ENCODE results near the gene SEC61A1.

Gene SEC61A1

DNA sequence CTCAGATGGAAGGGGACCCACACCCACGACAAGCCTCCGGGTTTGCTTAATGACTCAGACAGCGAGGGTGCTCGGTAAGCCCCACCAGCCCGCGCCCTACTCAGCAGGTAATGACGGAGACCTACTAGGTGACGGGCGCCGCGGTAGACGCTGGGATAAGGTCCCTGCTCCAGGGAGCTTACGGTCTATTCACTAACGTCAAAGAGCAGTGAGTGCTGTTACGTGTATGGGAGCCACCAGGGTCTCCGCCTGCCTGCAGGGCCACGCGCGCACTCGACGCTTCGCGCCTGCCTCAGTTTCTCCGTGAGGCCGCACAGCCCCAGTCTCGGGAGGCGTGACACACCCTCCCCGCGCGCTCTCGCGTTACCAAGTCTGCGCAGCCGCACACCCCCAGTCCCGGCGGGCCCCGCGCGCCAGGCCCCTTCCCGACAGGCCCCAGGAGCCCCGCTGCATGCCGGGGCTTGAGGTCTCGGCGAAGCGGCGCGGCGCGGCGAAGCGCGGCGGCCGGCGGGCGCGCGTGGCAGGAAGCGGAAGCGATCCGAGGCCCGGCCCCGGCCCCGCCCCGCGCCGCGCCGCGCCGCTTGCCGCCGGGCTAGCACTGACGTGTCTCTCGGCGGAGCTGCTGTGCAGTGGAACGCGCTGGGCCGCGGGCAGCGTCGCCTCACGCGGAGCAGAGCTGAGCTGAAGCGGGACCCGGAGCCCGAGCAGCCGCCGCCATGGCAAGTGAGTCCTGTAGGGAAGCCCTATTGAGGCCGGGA, at the start of gene SEC61A1:
TSS of gene SEC61A1 (plus strand) at position 601 of the 758 bp plus-strand sequence. CDS start at position 717, 116 bp downstream.
- DNase-seq (ENCODE audit: low read depth in 2 of 3, low spot score in 2 of 3), result peak; percentile 87 to 93 (median 88)

DNA sequence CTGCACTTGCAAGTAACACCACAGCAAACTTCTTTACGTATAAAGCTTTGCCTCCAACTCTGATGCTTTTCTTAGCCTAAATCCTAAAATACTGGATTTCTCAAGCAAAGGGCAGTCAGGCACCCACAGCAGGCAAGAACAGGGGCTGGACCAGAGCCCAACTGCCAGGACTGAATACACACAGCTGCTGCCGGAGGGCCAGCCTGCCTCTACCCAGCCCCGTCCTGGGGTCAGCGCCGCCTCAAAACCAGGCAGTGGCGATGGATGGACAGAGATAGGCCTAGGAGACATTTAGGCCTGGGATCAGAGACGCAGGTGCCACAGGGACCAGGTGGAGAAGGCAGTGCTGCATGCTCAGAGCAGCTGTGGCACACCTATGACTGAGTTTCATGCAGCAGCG, 47.6 kb upstream of the SEC61A1 start:
- DNase-seq (ENCODE audit: low read depth in 2 of 3, low spot score in 2 of 3), result no peak

DNA sequence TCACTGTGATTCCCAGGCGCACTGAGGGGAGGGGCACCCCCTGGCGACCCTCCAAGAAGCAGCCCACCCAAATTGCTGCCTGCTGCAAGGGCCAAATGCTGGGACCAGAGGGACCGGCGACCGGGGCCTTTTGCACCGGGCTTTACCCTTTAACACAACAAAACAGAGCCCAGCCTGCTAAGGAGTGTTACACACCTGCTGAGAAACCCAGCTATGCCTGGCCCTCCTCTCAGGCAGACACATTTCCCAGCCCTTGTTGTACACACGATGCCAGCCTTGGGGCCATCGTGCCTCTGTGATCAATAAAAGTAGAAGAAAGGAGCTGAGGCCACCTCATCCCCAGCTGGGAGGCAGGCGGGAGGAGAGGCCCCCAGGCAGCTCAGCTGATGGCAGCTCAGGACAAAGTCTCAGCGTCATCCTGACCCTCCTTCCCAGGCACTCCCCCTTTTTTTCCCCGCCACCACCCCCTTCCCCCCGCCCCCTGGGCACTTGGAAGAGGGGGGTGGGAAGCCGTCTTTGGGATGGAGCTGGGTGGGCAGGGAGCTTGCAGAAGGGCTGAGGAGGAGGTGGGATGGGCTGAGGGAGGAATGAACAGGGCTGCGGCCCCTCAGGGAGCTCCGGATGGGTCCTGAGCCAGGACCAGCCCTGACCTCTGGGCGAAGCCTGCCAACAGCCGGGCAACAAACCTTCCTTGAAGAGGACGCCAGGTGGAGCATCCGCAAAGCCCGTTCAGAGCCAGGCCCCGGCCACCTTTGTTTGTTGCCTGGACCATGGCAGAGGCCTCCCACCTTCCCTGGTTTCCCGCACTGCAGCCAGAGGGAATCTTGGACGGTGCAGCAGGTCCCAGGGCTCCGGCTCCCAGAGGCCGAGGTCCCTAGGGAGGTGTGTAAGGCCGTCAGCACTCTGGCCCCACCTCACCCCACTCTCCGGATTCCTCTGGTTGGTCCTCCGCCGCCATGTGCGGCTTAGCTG, 45.9 kb upstream of the SEC61A1 start:
- DNase-seq (ENCODE audit: low read depth in 2 of 3, low spot score in 2 of 3), result no peak

DNA sequence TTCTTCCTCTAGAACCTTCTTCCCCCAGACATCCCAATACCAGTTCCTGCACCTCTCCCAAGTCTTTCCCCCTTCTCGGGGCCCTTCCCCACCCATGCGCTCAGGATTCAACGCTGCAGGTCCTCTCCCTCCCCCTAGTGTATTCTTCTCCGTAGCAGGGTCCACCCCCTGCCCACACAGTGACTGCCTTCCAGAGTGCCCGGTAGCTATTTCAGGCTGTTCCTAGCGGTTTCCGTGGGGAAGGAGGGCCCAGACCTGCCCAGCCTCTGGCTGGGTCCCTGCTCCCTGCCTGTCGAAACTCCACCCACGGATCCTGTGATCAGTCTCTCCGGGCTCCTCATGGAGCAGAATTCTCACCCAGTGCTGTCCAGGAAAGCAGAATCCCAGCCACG, 45.2 kb upstream of the SEC61A1 start:
- no peak for DNase-seq (ENCODE audit: low read depth in 2 of 3, low spot score in 2 of 3)

DNA sequence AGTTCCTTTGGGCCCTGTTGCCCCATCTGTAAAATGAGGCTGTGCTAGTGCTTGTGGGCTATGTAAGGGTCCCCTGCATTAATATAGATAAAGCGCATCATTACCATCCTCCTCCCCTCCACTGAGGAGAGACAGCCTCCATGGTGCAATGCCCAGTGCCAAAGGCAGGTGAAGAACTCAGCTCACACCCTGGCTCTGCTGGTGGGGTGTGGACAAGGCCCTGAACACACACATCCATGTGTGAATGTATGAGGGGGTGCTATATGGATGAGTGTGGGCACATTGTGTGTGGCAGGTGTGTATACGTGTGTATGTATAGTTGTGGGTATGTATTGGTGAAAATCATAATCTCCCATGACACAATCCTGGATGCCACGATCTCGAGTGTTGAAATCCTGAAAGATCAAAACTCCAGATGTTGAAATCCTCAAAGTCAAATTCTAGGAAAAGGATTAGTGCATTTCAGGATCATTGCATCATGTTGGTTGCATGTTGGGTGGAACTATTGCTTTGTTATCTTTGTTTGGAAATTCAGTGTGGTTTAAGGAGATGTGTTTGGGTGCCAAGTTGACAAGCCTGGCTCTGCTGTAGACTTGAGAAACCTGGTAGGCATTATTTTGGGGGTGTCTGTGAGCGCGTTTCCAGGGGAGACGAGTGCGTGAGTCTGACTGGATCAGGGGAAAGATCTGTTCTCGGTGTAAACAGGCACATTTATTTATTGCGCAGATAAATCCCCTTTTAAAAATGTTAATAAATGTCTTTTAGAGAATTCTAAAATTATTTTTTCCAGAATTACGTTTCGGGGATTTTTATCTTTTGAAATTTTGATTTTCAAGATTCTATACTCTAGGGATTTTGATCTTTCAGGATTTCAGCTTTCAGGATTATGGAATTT, 42.0 kb upstream of the SEC61A1 start:
- no peak for DNase-seq (ENCODE audit: low read depth in 2 of 3, low spot score in 2 of 3)

DNA sequence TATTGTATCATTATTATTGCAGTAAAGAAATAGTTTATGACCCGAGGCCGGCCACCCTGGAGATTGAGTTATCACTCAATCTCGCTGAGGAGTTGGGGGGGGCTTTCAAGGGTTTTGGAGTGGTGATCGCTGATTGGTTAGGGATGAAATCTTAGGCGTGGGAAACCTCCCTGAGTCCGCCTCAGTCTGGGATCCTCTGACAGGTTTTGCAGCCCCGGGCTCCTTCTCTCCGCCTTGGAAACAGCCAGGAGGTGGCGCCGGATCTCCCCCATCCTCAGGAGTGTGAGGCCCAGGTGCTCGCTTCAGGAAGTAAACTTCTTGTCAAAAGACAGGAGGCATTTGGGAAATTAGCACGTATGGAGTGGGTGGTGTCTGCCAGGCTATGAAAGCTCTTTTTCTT, 41.1 kb upstream of the SEC61A1 start:
- DNase-seq (ENCODE audit: low read depth in 2 of 3, low spot score in 2 of 3), result no peak

DNA sequence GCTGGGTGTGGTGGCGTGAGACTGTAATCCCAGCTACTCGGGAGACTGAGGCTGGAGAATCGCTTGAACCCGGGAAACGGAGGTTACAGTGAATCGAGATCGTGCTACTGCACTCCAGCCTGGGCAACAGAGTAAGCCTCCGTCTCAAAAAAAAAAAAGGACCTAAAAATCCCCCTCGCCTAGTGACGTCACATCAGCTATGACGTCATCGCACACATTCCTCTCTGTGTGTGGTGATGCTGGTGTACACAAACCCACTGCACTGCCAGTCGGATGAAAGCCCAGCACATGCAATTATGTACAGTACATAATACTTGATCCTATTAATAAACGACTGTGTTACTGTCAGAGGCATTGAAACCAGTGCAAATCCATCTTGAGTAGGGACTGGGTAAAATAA, 40.2 kb upstream of the SEC61A1 start:
- DNase-seq (ENCODE audit: low read depth in 2 of 3, low spot score in 2 of 3), result no peak

DNA sequence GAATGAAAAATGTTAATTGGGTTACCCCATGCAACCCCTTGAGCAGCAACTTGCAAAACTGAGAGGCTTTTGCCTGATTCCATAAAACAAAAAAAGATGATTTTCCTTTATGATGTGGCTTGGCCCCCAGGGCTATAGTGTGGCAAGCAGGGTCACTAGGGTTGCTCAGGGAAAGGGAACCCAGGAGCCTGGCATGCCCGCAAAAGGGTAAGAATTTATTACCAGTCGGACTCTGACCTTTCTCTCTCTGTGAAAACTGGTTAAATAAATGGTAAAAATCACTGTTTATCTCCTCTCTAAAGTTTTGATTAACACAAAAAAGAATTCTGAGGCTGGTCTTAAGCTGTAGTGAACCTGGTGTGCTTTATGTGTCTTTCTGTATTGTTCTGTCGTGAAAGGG, 37.7 kb upstream of the SEC61A1 start:
- no peak for DNase-seq (ENCODE audit: low read depth in 2 of 3, low spot score in 2 of 3)

DNA sequence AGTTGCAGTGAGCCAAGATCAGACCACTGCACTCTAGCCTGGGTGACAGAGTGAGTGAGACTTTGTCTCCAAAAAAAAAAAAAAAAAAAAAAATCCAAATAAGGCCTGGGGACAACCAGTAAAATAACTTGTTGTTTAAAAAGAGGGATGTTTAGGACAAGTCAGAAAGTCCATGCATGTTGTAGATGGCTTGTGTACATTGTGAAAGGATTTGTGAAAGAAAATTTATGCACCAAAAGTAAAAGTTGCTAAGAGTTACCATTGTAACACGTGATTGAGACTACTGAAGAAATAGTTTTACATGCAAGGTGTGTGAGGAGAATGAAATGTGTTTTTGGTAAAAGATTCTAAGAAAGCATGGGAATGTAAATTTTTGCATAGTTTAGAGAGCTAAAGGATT, 35.7 kb upstream of the SEC61A1 start:
- DNase-seq (ENCODE audit: low read depth in 2 of 3, low spot score in 2 of 3), result no peak

DNA sequence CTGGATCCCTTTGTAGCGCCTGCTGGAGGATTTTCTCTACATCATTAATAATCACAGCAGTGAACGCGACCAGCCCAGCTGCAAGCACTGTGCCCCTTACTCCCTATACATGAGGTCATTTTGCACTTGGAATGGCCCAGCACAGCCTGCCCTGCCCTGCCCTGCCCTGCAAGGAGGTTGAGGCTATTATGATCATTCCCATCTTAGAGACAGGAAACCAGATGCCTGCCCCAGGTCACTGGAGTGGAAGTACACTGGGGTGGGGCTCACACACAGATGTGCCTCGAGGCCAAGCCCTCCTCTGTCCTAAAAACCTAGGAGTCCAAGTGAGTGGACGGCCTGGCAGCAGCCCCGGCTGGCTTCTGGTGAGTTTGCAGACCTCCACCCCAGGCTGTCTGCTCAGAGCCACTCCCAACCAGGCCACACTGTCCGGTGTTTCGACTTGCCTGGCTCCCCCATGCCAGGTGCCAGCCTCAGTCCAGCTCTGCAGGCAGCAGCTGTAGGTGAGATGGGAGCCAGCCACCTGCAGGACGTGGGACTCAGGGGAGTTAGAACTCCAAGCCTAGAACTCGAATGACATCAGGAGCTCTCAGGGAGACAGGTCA, 30.4 kb upstream of the SEC61A1 start:
- DNase-seq (ENCODE audit: low read depth in 2 of 3, low spot score in 2 of 3), result no peak

DNA sequence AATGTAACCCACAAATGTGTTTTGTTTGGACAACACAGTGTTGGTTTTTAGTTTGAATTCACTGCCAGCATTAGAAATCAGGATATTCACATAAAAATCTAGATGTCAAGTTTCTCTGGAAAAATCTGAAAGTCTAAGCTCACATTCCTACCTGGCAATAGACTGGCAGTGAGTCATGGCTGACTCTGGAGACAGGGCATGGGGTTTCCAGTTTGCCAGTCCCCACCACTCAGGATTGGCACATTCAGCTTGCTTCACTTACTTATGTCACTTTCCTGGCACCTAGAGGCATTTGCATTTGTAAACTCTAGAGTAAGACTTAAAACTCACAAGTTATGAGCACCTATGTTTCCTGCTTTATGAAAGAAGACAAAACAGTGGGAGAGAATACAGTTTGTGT, 19.1 kb upstream of the SEC61A1 start:
- no peak for DNase-seq (ENCODE audit: low read depth in 2 of 3, low spot score in 2 of 3)

DNA sequence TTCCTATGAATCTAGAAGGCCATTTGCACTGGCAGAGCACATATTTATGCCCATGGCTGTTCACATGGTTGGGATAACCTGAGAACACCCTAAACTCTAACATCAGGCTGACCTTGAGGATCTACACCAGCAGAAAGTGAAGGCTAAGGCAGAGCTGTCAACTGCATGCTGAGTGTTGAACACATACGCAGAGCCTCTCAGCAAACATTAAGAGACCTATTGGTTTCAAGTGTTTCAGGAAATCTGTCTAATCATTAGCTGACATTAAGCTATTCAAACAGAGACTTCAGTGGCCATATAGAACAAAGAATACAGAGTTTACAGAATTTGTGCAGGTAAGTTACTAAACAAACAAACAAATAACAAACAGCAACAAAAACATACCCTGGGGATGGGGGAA, 16.1 kb upstream of the SEC61A1 start:
- no peak for DNase-seq (ENCODE audit: low read depth in 2 of 3, low spot score in 2 of 3)

DNA sequence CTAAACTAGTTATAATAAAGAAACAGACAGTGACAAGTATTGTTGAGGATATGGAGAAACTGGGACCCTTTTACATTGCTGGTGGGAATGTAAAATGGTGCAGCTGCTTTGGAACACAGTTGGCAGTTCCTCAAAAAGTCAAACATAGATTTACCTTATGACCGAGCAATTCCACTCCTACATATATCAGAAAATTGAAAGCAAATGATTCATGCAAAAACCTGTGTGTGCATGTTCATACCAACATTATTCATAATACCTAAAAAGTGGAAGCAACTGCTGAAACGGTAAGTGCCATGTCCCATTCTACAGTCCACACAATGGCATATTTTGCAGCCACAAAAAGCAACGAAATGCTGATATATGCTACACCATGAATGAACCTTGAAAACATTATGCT, 12.2 kb upstream of the SEC61A1 start:
- DNase-seq (ENCODE audit: low read depth in 2 of 3, low spot score in 2 of 3), result no peak

DNA sequence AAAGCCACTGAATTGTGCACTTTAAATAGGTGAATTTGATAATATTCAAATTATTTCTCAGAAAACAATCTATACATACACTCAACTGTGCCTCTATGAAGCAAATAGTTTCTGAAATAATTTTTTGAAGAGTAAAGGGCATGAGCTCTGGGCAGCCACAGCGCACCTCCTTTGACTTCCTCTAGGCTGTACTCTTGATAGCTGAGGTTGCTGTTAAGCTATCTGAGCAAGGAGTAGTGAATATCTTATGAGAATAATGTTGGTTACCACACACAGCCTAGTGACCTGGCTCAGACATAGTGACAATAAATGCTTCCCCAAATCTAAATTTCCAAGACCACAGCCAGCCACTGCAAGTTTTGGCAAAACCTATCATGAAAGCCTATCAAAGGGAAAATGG, 11.6 kb upstream of the SEC61A1 start:
- no peak for DNase-seq (ENCODE audit: low read depth in 2 of 3, low spot score in 2 of 3)

DNA sequence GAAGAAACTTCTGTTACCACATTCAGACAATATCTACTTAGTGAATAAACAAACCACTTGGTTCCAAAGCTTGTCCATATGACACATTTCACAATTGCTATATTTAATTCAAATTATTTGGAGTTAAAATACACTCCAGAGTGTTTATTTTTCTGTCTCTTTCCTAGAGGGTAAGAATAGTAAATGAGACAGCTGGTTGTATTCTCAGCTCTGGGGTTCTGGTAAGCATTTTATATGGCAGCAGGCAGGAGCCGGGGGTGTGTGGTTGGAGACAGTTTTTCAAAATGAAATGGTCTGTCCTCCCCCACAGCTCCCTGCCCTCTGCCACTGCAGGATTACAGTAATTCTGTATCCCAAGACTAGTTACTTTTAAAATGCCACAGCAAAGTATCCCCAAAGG, 10.9 kb upstream of the SEC61A1 start:
- DNase-seq (ENCODE audit: low read depth in 2 of 3, low spot score in 2 of 3), result no peak

DNA sequence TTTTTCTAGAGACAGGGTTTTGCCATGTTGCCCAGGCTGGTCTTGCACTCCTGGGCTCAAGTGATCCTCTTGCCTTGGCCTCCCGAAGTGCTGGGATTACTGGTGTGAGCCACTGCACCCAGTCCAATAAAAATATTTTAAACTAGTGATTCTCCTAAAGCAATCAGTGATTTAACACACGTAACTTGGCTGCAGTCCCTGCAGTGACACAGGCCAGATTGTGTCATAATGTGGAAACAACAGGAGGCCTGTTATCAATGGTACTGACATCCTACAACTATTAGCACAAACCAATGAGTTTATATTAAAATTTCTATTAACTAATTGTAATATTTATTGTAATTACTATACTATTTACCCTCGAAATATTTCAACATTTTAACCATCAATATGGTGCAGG, 1.6 kb upstream of the SEC61A1 start:
- DNase-seq (ENCODE audit: low read depth in 2 of 3, low spot score in 2 of 3), result no peak

DNA sequence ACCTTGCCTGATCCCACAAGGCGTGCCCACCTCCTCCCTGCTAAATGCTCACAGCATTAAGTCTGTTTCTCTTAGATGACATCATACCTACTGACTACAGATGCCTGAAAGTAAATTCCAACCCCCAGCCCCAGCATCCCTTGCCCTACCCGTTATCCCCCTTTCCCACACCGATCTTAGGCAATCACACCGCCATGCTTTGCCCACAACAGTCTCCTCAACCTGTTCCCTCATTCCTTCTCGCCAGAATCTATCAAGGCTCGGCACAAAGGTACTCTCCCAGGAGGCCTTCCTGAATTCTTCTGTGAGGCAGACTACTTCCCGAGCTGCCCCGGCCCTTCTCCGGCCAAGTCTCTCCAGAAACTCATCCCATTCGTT, 789 bp upstream of the SEC61A1 start:
- no peak for DNase-seq (ENCODE audit: low read depth in 2 of 3, low spot score in 2 of 3)

DNA sequence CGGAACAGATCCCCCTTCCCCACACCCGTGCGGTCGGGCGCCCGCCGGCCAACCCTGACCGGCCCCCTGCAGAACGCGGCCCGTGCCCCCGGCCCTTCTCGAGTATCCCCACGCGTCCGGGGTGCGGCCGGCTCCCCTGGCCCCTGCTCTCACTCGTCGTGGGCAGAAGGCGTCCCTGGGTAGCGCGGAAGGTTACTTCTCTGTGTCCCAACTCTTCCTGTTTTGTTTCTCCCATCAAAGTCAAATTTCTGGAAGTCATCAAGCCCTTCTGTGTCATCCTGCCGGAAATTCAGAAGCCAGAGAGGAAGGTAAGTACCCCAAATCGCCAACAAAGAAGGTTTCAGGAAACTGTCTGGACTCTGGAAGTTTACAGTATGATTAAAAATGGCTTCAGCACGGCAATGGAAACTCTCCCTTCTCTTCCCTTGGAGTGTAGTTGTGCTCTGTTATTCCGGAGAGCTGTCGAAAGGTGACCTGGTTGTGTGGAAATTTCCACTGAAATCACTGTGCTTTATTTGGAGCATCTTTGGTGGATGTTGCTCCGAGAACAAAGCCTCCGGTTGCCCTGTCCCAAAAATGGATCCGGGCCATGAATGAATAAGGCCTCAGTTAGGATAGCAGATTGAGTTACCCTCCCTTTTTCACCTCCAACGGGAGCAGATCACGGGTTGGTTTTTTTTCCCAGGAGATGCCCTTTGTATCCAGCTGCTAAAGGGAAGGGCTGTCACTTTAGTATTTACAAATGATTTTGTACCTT, 536 bp downstream of the SEC61A1 start:
- no peak for DNase-seq (ENCODE audit: low read depth in 2 of 3, low spot score in 2 of 3)

DNA sequence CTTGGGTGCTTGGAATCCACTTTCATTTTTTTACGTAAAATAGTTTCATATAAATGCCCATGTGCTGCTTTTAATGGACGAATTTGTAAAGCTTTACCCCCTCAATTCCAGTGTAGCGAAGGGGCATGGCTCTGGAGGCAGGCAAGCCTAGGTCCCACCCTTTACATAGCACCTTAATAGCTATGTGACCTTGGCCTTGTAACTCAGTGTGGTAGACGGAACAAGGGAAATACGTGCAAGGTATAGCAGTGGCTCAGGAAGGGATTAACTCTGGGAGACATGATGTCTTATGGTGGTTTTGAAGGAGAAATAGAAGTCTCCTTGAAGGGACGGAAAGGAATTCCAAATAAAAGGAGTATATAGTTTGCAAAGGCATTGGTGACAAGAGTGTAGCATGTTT, 1.4 kb downstream of the SEC61A1 start:
- no peak for DNase-seq (ENCODE audit: low read depth in 2 of 3, low spot score in 2 of 3)

DNA sequence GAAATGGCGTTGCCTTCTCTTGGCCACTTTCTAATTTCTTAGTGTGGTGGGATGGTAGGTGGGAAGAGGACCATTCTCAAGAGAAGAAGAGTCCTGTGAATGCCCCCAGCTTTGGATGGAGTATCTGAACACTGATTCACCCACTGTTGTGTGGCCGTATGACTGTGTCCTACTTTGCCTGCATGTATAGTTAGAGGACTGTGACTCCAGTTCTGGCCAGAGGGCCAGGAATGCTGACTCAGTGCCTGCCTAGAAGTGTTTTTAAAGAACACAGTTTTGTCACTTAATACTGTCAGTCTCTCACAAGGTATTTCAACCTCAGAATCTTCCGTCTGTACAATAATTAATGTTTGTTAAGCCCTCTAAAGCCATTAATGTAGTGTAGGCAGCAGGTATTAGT, 2.1 kb downstream of the SEC61A1 start:
- no peak for DNase-seq (ENCODE audit: low read depth in 2 of 3, low spot score in 2 of 3)
